Measurements from ENCODE around the gene RAB34.
A peak's percentile ranks its signal among the peaks of the same experiment; 100 is the strongest.

RAB34 gene, protein sequence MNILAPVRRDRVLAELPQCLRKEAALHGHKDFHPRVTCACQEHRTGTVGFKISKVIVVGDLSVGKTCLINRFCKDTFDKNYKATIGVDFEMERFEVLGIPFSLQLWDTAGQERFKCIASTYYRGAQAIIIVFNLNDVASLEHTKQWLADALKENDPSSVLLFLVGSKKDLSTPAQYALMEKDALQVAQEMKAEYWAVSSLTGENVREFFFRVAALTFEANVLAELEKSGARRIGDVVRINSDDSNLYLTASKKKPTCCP

DNA sequence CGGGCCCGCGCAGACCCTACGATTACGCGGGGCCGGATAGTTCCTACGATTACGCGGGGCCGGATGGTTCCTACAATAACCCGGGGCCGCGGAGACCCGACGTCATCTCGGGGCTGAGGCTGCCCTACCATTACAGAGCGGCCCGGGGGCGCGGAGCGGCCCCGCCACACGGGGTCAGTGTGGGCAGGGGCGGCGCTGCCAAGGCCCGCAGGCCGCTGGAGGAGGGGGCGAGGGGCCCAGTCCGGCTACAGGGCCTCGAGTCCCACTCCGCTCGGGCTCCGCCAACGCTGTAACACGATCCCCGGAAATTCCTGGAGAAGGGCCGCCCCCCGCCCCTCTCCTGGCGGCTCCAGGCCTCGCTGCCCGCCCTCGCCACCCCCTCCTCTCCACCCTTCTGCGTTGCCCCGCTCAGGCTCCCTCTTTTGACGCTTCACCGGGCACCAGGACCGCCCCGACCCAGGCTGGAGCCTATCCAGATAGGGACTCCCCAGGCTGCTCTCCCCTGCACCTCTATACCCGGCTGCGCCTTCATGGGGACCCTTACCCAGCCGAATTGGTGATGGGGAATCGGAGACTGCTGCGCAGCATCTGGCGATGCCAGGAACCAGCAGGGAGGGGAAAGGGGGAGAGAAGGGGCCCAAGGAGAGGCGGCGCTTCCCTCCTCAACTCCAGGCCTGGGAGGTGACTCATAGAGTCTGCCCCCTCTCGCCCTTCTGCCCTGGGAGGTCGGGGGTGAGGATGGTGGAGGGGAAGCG, at the start of gene RAB34:
TSS of gene RAB34 (minus strand) at position 291 of the 755 bp plus-strand sequence. CDS start 602 bp downstream, outside the sequence.
- DNase-seq, result no peak

DNA sequence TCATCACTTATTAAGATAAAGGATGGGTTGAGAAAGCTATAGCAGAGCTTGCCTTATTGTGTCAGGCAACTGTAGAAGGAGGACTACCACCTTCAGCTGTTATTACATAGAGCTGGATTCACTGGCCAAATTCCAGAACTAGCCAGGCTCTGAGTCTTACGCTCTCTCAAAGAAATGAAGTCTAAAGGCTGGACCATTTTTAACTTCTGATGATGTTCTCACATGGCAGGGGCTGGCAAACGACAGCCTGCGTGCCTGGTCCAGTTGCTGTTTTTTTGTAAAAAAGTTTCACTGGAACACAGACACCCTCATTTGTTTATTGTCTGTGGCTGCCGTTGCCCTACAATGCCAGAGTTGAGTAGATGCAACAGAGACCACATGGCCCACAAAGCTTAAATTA, 47.4 kb upstream of the RAB34 start:
- DNase-seq, result no peak

DNA sequence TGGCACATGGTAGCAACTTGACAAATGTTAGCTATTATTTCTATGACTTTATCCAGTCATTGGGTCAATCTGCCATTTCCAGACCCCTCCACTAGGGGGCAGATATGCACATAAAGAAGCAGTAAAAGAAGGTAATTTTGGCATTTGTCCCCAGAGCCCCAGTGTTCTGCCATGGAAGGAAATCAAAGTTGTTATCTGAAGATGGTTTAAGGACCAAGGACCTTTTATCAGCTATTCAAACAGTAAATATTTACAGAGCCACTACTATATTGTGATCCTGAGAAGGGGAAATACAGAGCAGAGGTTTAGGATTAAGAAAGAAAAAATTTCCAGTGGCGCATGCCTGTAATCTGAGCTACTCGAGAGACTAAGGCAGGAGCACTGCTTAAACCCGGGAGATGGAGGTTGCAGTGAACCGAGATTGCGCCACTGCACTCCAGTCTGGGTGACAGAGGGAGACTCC, 46.2 kb upstream of the RAB34 start:
- DNase-seq, result peak; percentile 79

DNA sequence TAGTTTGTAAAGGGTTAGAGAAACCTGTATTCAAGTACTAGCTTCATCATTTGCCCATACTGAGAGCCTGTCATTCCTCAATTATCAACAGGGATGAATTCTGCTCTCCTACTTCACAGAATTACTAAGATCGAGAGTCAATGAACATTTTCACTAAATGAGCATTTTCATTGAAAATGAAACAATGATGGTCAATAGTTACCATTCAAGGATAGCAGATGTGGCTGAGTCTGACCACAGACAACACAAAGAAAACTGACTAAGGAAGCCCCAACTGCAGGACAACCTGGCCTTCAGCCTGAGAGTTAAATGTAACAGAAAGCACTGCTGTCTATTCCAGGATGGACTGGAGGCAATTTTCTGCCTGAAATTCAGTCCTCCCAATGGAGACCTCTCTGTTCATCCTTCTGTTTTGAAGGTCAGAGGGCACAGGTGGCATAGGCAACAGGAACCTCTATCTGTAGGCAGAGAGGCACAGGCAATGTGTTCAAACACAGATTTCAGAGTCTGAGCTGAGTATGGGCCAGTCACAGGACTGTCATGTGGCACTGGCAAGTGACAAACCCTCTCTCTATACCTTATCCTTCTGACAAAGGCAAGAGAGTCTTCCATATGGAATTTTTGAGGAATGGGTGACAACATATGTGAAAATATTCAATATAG, 45.6 kb upstream of the RAB34 start:
- DNase-seq, result no peak

DNA sequence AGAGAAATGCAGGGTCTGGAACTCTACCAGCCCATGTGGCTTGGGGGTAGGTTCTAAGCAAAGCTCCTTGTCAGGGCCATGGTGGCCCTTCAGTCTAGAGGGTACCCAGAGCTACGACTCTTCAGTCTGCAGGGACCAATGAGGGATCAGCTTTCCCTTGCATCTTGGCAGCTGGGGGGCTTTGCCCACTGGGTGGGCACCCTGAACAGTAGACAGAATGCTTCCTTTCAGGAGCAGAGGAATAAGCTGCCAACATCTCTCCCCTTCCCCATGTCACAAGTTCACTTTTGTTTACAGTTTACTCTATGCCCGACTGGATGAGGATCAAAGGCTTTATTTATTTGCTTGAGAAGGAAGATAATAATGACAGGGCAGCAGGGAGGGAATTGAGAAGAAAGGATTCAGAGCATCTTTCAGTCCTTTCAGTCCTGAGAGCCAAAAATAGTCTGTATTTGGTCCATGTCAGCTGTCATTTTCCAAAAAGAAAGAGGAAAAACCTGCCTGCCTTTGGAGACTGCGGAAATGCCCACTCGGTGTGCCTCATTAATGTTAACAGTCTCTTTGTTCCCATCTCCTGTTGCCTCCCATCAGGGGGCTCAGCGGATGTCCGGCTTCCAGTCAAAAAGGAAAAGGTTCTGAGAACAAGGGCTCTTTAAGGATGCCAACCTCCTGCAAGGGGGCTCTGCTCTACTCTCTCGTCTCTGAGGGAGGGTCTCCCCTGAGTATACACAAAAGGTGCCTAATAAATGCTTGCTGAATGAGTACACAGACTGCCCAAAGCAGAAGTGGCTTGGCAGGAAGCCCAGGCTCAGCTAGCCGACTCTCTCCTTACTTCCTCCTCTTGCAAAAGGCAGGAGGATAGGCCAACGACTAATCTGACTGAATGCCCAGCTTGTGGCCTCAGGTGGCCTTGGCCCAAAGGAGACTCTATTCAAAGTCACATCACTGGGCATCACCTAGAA, 43.2 kb upstream of the RAB34 start:
- DNase-seq, result no peak

DNA sequence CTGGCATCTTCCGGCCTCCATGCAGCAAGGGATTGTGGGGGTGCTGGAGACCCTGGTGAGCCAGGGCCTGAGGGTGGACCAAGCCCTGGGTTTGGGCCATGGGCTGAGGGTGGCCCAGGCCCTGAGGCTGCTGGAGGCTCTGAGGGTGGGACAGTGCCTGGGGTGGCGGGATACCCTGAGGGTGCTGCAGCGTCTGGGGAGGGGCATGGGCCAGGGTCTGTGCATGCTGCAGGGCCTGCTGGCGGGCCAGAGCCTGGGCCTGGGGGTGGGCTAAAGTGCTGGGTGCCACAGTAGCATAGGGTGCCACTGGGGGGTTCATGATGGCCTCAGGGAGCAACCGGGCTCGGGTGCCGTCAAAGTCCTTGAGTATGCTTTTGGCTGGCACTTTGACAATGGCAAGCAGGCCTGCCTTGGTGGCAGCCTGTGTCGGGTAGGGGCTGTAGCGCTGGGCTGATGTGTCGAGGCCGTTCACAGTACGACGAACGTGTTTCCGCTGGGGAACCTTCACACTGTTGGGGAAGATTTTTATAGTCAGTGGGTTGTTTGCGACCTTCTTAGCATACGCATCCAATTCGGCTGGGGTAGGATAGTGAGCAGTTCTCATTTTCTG, 41.7 kb upstream of the RAB34 start:
- DNase-seq, result no peak

DNA sequence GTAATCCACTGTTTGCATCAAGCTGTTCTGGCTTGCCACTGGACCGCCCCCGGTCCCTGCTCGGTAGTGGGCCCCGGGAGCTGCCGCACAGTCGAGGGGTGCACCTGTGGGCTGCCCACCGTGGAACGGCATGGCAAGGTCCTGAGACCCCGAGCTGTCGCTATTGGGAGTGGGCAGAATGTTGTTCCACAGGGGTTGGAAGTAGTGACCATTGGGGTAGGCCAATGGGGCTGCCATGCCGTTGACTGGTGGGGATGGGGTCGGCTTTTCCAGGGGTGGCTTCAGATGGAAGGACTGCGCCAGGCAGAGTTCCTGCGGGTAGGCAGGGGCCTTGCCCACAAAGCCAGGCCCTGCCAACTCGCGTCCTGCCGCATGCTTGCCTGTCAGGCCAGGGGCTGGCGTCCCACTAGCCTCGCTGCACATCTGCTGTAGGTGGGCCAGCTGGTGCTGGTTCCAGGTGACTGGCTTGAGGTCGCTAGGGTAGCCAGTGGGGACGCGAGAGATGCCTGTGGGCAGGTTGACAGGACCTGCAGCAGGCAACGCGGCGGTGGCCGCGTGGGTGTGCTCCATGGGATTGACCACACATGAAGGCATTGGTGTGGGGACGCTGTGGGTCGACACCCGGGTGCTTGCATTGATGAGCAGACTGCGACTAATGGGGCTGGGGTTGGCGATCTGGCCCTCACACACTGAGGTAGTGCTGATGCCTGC, 40.9 kb upstream of the RAB34 start:
- DNase-seq, result no peak

DNA sequence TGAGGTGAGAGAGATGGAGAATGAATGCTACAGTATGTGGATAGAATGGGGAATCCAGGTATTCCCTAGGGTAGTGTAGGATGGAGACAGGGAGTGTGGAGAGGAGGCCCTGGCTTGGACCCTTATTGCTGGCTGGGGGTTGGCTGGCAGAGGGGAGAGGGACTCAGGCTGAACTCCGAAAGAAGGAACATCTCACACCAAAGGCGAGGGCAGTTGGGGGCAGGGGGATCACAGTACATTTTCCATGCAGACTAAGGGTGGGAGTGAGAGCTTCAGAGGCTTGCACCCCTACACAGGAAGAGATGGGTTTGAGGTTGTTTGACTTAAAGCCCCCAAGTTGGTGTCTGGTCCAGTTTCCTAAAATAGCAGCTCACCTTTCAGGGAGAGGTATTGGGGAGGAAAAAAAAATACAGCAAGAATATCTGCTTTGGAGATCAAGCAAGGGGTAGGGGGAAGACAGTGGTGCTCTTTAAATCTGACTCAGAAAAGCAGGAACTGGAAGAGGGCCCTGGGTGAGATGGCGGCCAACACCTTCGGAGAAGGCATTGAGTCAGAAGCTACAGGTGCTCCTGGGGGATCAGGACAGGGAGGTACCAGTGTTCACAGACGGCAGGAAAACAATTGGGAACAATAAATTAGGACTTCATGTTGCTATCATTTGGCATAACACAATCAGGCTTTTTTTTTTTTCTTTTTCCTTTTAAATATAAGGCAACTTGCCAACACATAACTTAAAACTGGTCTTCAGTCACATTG, 38.6 kb upstream of the RAB34 start:
- DNase-seq, result no peak

DNA sequence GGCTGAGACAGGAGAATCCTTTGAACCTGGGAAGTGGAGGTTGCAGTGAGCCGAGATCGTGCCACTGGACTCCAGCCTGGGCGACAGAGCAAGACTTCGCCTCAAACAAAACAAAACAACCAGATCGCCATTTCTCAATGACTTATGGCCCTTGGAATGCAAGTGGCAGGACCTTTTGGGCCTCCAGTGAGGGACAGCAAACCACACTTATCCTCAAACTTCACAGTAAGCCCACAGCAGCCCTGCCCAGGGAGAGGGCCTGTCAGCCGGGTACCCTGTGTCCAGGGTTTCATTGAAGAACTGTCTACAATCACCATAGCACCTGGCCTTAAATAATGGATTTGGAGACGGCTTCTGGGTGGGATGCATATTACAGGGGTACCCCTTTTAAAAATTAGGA, 37.8 kb upstream of the RAB34 start:
- no peak for DNase-seq

DNA sequence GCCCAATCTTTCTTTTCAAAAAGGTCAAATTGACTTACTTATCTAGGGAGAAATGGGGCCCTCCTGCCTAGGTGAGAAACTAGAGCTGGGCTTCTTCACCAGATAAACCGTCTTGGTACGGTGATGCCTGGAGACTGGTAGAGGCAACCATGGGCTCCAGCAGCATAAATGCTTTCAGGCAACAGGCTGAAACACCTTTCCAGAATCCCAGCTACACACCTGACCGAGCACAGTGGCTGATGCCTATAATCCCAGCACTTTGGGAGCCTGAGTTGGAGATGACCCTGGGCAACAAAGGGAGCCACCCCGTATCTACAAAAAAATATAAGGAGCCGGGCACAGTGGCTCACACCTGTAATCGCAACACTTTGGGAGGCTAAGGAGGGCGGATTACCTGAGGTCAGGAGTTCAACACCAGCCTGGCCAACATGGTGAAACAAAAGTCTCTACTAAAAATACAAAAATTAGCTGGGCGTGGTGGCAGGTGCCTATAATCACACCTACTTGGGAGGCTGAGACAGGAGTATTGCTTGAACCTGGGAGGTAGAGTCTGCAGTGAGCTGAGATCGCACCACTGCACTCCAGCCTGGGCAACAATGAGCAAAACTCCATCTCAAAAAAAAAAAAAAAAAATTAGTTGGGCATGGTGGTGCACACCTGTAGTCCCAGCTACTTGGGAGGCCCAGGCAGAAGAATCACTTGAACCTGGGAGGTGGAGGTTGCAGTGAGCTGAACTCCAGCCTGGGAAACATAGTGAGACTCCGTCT, 34.1 kb upstream of the RAB34 start:
- DNase-seq, result no peak

DNA sequence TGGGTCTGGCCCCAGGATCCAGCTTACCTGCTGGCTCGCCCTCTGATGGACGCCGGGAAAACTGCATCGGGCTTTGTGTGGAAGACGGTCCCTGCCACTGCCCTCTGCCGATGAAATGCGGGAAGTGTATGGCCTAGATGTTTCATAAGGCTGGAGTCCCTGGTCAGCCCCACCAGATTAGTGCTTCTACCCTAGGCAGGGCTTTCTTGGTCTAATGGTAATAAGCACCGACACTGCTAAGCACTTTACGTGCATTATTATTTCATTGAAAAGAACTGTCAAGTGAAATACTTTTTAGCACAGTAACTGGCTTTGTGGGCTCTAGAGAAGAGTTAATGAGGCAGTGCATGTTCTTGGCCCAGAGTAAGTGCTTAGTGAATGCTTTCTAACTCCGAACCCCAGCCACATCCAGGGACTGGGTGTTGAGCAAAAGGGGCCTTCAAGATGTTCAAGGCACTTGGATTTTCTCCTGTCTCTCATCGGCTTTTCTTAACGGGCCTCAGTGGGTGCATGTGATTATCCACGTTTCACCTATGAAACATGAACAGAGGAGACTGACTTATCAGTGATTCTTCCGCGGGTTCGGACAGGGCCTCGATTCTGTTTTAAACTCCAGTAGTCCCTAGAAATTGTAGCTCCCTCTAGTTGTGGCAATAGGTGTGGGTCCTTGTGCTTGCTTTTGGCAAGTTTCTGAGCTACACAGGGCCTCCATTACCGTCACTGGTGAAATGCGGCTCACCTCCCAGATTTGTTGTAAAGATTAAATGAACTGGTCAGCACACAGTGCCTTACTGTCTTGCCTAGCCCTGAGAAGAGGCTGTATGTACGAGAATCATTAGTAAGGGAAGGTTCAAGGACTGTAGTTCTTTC, 32.7 kb upstream of the RAB34 start:
- DNase-seq, result peak; percentile 89

DNA sequence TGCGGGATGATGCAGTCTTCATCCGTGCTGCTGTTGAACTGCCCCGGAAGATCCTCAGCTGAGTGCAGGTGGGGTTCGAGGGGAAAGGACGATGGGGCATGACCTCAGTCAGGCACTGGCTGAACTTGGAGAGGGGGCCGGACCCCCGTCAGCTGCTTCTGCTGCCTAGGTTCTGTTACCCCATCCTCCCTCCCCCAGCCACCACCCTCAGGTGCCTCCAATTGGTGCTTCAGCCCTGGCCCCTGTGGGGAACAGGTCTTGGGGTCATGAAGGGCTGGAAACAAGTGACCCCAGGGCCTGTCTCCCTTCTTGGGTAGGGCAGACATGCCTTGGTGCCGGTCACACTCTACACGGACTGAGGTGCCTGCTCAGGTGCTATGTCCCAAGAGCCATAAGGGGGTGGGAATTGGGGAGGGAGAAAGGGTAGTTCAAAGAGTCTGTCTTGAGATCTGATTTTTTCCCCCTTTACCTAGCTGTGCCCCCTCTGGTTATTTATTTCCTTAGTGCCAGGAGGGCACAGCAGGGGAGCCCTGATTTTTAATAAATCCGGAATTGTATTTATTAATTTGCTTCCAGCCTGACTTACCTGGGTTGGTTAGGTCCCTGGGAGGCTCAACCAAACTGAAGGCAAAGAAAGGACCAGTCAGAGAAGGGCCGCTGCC, 32.0 kb upstream of the RAB34 start:
- DNase-seq, result no peak

DNA sequence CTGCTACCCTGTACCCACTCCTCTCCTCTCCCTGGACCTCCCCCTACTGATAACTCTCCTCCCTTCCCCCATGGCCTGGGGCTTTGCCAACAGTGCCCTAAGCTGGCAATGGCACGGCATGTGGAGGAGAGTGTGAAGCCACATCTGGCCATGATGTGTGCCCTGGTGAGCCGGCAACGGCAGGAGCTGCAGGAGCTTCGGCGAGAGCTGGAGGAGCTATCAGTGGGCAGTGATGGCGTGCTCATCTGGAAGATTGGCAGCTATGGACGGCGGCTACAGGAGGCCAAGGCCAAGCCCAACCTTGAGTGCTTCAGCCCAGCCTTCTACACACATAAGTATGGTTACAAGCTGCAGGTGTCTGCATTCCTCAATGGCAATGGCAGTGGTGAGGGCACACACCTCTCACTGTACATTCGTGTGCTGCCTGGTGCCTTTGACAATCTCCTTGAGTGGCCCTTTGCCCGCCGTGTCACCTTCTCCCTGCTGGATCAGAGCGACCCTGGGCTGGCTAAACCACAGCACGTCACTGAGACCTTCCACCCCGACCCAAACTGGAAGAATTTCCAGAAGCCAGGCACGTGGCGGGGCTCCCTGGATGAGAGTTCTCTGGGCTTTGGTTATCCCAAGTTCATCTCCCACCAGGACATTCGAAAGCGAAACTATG, 31.3 kb upstream of the RAB34 start:
- DNase-seq, result no peak

DNA sequence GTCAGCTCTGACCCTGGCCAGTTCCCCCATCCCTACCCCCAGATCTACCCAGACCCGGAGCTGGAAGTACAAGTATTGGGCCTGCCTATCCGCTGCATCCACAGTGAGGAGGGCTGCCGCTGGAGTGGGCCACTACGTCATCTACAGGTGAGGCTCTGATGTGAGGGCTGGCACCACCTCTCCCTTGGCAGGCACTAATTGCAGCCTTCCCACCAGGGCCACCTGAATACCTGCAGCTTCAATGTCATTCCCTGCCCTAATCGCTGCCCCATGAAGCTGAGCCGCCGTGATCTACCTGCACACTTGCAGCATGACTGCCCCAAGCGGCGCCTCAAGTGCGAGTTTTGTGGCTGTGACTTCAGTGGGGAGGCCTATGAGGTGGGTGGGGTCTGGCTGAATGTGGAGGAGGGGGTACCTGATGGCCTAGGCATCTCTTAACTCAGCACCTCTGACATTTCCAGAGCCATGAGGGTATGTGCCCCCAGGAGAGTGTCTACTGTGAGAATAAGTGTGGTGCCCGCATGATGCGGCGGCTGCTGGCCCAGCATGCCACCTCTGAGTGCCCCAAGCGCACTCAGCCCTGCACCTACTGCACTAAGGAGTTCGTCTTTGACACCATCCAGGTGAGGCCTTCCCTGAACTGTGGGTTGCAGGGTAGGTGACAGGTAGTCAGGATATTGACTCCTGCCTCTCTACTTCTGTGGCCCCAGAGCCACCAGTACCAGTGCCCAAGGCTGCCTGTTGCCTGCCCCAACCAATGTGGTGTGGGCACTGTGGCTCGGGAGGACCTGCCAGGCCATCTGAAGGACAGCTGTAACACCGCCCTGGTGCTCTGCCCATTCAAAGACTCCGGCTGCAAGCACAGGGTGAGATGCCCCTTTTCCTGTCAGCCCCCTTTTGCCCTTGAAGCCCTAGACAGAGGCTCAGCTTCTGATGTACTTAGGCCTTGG, 30.4 kb upstream of the RAB34 start:
- no peak for DNase-seq

DNA sequence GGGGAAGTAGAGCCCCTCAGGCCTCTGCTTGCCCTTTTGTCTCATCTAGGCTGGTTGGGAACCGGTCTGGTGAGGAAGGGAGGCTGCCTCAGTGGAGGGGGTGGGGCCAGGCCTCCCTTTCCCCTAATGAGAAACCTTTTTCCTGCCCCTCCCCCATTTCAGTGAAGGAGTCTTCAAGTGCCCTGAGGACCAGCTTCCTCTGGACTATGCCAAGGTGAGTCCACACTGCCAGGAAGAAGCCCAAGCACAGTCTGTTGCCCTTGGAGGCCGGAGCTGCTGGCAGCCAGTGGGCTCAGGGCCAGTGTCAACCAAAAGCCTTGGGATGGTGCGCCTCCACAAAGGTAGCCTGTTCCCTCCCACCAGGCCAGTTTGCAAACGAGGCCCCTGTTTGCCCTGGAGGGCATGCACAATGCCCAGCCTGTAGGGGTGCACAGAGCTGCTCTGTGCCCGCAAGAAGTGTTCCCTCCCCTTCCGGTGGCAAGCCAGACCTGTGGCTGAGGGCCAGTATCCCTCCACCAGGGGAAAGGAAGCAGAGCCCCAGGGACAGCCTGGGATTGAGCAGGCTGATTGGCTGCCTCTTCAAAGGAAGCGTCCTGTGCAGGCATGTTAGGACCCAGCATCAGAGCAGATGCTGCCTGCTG, 29.5 kb upstream of the RAB34 start:
- DNase-seq, result no peak

DNA sequence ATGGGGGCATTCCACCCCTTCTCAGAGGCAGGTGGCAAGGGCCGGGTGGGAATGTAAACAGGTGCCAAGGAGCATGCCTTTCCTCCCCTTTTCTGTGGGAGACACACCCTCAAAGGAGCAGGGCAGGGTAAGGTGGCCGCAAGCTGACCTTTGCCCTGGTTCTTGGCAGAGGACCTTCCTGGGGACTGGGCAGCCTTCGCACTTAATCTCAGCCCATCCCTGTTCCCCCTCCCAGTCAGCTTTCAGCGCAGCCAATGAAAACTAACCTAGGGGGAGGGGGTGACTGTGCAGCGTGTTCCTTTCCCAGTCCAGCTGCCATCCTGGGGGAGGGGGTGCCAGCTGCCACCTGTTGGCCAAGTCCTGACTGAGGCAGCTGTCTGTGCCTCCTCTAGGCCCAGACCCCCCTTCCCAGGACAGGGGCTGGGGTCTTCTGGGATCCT, 29.0 kb upstream of the RAB34 start:
- DNase-seq, result no peak
